ENCODE results near the gene SHROOM1.

The SHROOM1 gene

DNA sequence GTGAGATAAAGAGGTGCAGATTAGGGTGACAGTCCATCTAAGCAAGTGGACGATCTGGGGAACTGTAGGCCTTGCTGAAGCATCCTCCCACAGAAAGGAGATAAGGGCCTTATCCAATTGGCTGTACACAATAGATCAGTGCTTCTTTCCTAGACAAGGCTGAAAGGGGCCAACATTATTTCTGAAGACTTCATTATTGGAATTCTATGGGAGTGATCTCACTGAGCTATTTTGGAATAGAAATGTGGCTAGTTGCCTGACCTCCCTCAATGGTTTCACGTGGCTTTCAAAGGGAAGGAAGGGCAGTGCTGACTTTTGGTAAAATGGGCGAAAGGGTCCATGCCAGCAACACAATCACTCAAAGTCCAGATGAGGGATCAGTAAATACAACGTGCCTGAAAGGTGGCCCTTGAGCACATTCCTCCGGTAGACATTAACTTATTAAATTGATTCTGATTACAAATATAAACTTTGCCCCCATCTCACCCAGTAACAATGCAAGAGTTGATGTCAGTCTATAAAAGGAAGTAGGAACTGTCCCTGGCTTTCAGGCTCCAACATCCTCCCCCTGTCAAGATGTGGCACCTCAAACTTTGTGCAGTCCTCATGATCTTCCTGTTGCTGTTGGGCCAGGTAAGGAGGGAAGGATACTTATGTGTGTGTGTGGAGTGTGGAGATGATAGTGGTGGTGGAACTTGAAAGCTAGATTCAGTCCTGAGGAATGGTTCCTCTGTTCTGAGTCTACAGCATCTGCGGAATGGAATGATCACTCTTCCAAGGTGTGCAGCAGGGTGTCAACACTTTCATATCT, 42.9 kb upstream of the SHROOM1 start, which contains the start of gene LEAP2:
Gene LEAP2, plus strand, starts transcription at position 550 of the 811 bp plus-strand sequence. Its CDS starts 27 bp downstream, at position 577.
- H3K4me3 ChIP-seq (ENCODE audit: low read depth, low read length): no peak within 1 kb of the TSS
- no peak for DNase-seq (ENCODE audit: low read depth)
- TF ChIP-seq, protein P1, sequence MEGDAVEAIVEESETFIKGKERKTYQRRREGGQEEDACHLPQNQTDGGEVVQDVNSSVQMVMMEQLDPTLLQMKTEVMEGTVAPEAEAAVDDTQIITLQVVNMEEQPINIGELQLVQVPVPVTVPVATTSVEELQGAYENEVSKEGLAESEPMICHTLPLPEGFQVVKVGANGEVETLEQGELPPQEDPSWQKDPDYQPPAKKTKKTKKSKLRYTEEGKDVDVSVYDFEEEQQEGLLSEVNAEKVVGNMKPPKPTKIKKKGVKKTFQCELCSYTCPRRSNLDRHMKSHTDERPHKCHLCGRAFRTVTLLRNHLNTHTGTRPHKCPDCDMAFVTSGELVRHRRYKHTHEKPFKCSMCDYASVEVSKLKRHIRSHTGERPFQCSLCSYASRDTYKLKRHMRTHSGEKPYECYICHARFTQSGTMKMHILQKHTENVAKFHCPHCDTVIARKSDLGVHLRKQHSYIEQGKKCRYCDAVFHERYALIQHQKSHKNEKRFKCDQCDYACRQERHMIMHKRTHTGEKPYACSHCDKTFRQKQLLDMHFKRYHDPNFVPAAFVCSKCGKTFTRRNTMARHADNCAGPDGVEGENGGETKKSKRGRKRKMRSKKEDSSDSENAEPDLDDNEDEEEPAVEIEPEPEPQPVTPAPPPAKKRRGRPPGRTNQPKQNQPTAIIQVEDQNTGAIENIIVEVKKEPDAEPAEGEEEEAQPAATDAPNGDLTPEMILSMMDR (IDR thresholded peaks at IDR 0.05; ENCODE audit: low read depth, low read length, missing control alignments): no peak

DNA sequence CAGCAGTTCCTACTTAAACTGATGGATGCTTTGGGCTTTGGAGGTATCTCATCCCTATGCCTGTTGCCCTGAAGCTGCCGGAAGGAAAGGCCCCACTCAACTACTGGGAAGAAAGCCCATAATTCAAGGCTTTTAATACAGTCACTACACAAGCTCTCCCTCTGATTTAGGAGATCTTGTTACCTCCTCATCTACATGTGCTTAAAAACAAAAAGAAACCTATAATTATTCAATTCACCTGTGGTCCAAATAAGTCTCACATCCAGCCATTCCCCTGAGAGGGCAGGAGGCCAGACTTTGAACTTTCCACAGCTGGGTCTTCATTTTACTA, 42.3 kb upstream of the SHROOM1 start:
- H3K4me3 ChIP-seq (ENCODE audit: low read depth, low read length): no peak overlapping the region
- no peak for DNase-seq (ENCODE audit: low read depth)
- TF ChIP-seq, protein P1 (IDR thresholded peaks at IDR 0.05; ENCODE audit: low read depth, low read length, missing control alignments): no peak

DNA sequence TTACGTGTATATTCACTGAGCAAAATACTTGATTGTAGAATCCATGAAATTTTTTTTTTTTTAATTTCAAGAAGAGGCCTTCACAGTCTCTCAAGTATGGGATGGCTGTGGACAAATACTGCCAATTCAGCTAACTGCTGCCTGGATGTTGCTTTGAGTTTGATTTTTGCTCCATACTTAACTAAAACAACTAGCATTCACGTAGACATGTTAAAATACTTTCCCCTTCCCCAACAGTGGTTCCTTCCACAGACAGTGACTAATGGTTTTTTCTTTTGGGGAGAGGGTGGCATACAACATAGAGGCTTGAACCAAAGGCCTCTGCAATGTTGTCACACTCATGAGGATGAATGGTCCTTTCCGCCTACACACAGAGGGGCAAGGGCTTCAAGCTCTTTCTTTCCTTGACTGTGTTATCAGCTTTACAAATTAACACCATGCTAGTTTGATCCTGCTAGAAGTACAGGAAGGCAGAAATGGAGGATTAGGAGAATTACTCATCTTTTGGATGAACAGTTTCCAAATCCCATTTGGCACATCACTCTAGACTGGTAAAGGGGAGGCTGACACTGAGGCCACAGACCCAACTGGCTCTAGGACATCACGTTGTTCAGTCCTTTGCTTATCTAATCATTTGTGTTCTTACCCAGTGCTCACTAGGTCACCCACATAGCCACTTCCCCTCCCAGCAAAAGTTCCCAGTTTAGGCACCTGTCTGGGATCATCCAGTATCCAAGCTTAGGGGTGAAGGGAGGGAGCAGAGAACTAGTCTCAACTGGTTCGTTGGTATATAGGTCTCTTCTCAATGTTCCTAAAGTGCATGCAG, 41.2 kb upstream of the SHROOM1 start:
- H3K4me3 ChIP-seq (ENCODE audit: low read depth, low read length): no peak overlapping the region
- TF ChIP-seq, protein P1 (IDR thresholded peaks at IDR 0.05; ENCODE audit: low read depth, low read length, missing control alignments): no peak
- no peak for DNase-seq (ENCODE audit: low read depth)

DNA sequence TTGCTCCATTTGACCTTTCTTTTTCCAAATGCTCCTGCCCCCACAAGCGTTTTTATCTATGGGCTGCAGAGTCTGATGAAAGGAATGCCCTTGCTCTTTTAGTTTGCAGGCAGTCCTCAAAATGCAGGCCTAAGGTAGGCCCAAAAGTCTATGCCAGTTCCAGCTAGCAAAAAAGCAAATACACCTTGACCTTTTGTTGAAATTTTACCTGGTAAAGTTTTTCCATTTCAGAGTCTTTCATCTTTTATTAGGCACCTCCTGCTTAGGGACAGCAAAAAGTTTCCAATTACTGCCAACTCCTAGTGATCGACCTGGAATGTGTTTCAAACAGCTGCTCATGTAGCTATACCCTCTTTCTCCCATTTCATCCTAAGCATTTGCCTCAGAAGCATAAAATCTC, 40.4 kb upstream of the SHROOM1 start:
- TF ChIP-seq, protein P1 (IDR thresholded peaks at IDR 0.05; ENCODE audit: low read depth, low read length, missing control alignments): no peak
- H3K4me3 ChIP-seq (ENCODE audit: low read depth, low read length): no peak overlapping the region
- DNase-seq (ENCODE audit: low read depth): no peak

DNA sequence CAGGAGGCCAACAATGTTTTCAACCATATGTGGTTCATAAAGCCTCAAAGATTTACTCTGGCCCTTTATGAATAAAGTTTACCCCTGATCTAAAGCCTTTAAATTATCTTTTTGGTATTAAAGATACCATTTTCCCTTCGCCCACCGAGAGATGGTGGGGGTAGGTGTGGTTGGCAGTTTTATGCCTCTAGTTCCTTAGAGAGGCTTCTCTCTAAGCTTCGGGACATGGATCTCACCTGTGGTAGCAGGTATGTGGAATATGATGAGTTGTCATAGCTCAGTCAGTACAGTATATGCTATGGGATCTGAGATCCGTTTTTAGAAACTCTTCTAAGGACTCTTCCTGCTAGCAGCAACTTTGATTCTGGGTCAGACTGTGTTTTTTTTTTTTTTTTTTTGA, 38.3 kb upstream of the SHROOM1 start:
- TF ChIP-seq, protein P1 (IDR thresholded peaks at IDR 0.05; ENCODE audit: low read depth, low read length, missing control alignments): no peak
- DNase-seq (ENCODE audit: low read depth): no peak
- no peak overlapping the region for H3K4me3 ChIP-seq (ENCODE audit: low read depth, low read length)

DNA sequence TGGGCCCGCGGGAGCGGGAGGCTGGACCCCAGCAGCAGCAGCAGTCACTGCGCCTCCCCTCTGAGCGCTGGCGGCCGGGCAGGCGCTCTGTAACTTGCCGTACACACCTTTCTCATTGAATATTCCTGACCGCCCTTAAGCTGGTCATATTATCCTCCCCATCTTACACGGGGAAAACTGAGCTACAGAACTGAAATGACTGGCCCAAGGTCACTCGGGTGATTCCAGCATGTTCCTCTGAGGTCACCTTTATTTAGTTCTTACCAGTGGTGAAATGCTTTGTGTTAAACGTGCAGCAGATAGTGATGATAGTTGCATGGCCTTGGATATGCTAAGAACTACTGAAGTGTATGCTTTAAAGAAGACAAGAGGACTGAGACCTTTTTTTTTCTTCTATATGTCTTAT, 36.6 kb upstream of the SHROOM1 start:
- H3K4me3 ChIP-seq (ENCODE audit: low read depth, low read length): peak overlapping the region; percentile 73
- no peak for DNase-seq (ENCODE audit: low read depth)
- TF ChIP-seq, protein P1 (IDR thresholded peaks at IDR 0.05; ENCODE audit: low read depth, low read length, missing control alignments): no peak

All from GM12864 (cell line).